Type B pancreatic cell (in vitro differentiated cells): ENCODE results near the gene TUBB6. TPM values are rescaled to one million over a fixed set of nuclear protein-coding genes. Genes with fewer than 3 reads are reported as not detected.

Experiments
- DNase-seq: peaks from one replicate; pipeline ENCODE4 v3.0.0; 2021; ENCODE audit warnings: mixed read lengths; ENCODE audit not compliant: unreplicated experiment; ENCODE audit errors: extremely low spot score
- H3K27ac Mint-ChIP-seq: 2 replicates; pipeline ENCODE4 v1.8.0; 2021; ENCODE audit warnings: mild to moderate bottlenecking, mixed read lengths
- H3K27me3 Mint-ChIP-seq: 2 replicates; pipeline ENCODE4 v1.8.0; 2021; ENCODE audit warnings: mixed read lengths
- H3K36me3 Mint-ChIP-seq: 2 replicates; pipeline ENCODE4 v1.8.0; 2021; ENCODE audit warnings: mixed read lengths
- H3K4me1 Mint-ChIP-seq: one replicate; pipeline ENCODE4 v1.8.0; 2021; ENCODE audit warnings: mixed read lengths; ENCODE audit not compliant: unreplicated experiment
- H3K4me3 Mint-ChIP-seq: 2 replicates; pipeline ENCODE4 v1.8.0; 2021; ENCODE audit warnings: mild to moderate bottlenecking, mixed read lengths
- H3K9me3 Mint-ChIP-seq: 2 replicates; pipeline ENCODE4 v1.8.0; 2021; ENCODE audit warnings: mixed read lengths
- CTCF ChIP-seq: fragments of 200-600 bp; sonication (generic); conservative IDR thresholded peaks from 2 replicates; pipeline ENCODE4 v1.5.0; 2021; ENCODE audit warnings: antibody characterized with exemption, mild to moderate bottlenecking
- total RNA-seq: library from RNA; stranded (reverse); gene quantifications from 2 replicates; pipeline ENCODE4 v1.2.1, GENCODE V29; 2021; ENCODE audit warnings: low replicate concordance

TUBB6 gene
- total RNA-seq, 1 donor from 2014 or later = 83.8 TPM

- H3K9me3 Mint-ChIP-seq = no peaks in the 10 kb centered on the region
- H3K4me1 Mint-ChIP-seq = no peaks in the 10 kb centered on the region
- DNase-seq = no peak
- H3K27ac Mint-ChIP-seq = no peak overlapping the region
- no peak for TF ChIP-seq CTCF
- H3K4me3 Mint-ChIP-seq = no peak overlapping the region
- H3K36me3 Mint-ChIP-seq = peaks cover 36% of the 10 kb centered on the region
- H3K27me3 Mint-ChIP-seq = no peaks in the 10 kb centered on the region
These were observed 18.8 kb downstream of the TUBB6 start for GRCh38 chr18:12326711-12327460.

GRCh38 chr18:12327510-12328178 lies 19.6 kb downstream of the TUBB6 start:
- peak; percentile 80 for DNase-seq
- Mint-ChIP-seq H3K27ac (no peak overlapping the region), H3K27me3 (no peaks in the 10 kb centered on the region), H3K36me3 (peaks cover 36% of the 10 kb centered on the region), H3K4me3 (no peak overlapping the region), H3K4me1 (no peaks in the 10 kb centered on the region), H3K9me3 (no peaks in the 10 kb centered on the region)
- peak; percentile 91 for TF ChIP-seq CTCF

GRCh38 chr18:12328179-12328823 lies 20.3 kb downstream of the TUBB6 start:
- Mint-ChIP-seq H3K27ac (no peak overlapping the region), H3K4me1 (no peaks in the 10 kb centered on the region), H3K36me3 (peaks cover 36% of the 10 kb centered on the region), H3K9me3 (no peaks in the 10 kb centered on the region), H3K4me3 (no peak overlapping the region), H3K27me3 (no peaks in the 10 kb centered on the region)
- TF ChIP-seq CTCF = peak; percentile 18
- DNase-seq = no peak

- no peaks in the 10 kb centered on the region for H3K27me3 Mint-ChIP-seq
- no peak for DNase-seq
- no peak overlapping the region for H3K4me3 Mint-ChIP-seq
- H3K9me3 Mint-ChIP-seq = no peaks in the 10 kb centered on the region
- no peak for TF ChIP-seq CTCF
- H3K4me1 Mint-ChIP-seq = no peaks in the 10 kb centered on the region
- peaks cover 35% of the 10 kb centered on the region for H3K36me3 Mint-ChIP-seq
- no peak overlapping the region for H3K27ac Mint-ChIP-seq
These were observed 21.2 kb downstream of the TUBB6 start for GRCh38 chr18:12329125-12329698.

GRCh38 chr18:12330766-12331165 lies 22.7 kb downstream of the TUBB6 start:
- Mint-ChIP-seq H3K4me1 (peaks cover 14% of the 10 kb centered on the region), H3K4me3 (no peak overlapping the region), H3K27ac (no peak overlapping the region), H3K27me3 (no peaks in the 10 kb centered on the region), H3K36me3 (peaks cover 43% of the 10 kb centered on the region), H3K9me3 (no peaks in the 10 kb centered on the region)
- no peak for TF ChIP-seq CTCF
- DNase-seq = no peak
